Gastrocnemius medialis (tissue), 4 donors: ENCODE measurements around the gene KRT27.

Experiments
- CTCF ChIP-seq, 5 experiments: fragments of 450-650 bp in 3 of 5; fragments of 200-600 bp in 2 of 5; sonication (generic) in 2 of 5; IDR thresholded peaks in 4 of 5; conservative IDR thresholded peaks in 1 of 5; 1 replicate in 4 of 5; 2 replicates in 1 of 5; pipeline ENCODE4 v1.5.1; 2016 to 2019; ENCODE audit warnings: antibody characterized with exemption in 5 of 5, mild to moderate bottlenecking in 3 of 5, moderate library complexity in 3 of 5
- POLR2A ChIP-seq, 2 donors: fragments of 450-650 bp; IDR thresholded peaks; one replicate each; pipeline ENCODE4 v1.6.1; 2017; ENCODE audit warnings: antibody characterized with exemption in 2 of 2, mild to moderate bottlenecking in 2 of 2, moderate library complexity in 2 of 2

DNA sequence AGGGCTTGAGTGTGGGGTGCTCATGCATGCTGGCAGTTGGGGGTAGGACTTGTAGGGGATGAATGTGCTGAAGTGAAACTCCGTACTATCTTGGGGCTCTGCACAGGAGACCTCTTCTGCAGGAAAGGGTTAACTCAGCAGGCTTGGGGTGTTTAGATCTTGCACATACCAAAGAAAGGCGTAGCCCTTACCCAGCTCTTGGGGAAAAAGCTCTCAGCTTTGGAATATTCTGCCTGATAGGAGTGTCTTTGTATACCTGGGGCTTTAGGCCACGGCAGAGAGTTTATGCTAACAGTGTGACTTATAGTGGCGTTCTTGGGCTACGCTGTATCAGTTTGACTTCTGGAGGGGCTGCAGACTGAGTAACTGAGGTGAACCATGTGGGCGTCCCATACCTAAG lies 48.3 kb downstream of the KRT27 start:
- no peak for TF ChIP-seq CTCF (IDR thresholded peaks at IDR 0.05 in 4 of 5, conservative IDR thresholded peaks at IDR 0.05 in 1 of 5)
- TF ChIP-seq POLR2A (IDR thresholded peaks at IDR 0.05) = no peak
